HEK293T (cell line): ENCODE data around the gene CAT.

ENCODE experiments used
- ARNT ChIP-seq: fragments of 450-650 bp; IDR thresholded peaks from 2 replicates; pipeline ENCODE4 v1.6.1; 2017; ENCODE audit warnings: mild to moderate bottlenecking
- BHLHE40 ChIP-seq: fragments of 450-650 bp; IDR thresholded peaks from 2 replicates; pipeline ENCODE4 v1.6.1; 2016; ENCODE audit warnings: mild to moderate bottlenecking, moderate library complexity, borderline replicate concordance
- ELF4 ChIP-seq: fragments of 450-650 bp; IDR thresholded peaks from 2 replicates; pipeline ENCODE4 v1.6.1; 2017; ENCODE audit warnings: antibody characterized with exemption
- FOXA1 ChIP-seq: fragments of 450-650 bp; IDR thresholded peaks from 2 replicates; pipeline ENCODE4 v1.6.1; 2016; ENCODE audit warnings: mild to moderate bottlenecking
- FOXK2 ChIP-seq: fragments of 450-650 bp; IDR thresholded peaks from 2 replicates; pipeline ENCODE4 v1.6.1; 2016; ENCODE audit warnings: mild to moderate bottlenecking
- FOXM1 ChIP-seq: fragments of 450-650 bp; IDR thresholded peaks from 2 replicates; pipeline ENCODE4 v1.6.1; 2017; ENCODE audit warnings: mild to moderate bottlenecking, borderline replicate concordance
- HDGF ChIP-seq: fragments of 450-650 bp; IDR thresholded peaks from 2 replicates; pipeline ENCODE4 v1.6.1; 2017; ENCODE audit warnings: antibody characterized with exemption, borderline replicate concordance
- LEF1 ChIP-seq: fragments of 450-650 bp; IDR thresholded peaks from 2 replicates; pipeline ENCODE4 v1.6.1; 2017; ENCODE audit warnings: mild to moderate bottlenecking, borderline replicate concordance
- SP1 ChIP-seq: fragments of 450-650 bp; IDR thresholded peaks from 2 replicates; pipeline ENCODE4 v1.6.1; 2017
- SUZ12 ChIP-seq: fragments of 450-650 bp; IDR thresholded peaks from 2 replicates; pipeline ENCODE4 v1.6.1; 2016; ENCODE audit warnings: mild to moderate bottlenecking
- TARDBP ChIP-seq: fragments of 450-650 bp; IDR thresholded peaks from 2 replicates; pipeline ENCODE4 v1.6.1; 2016
- TF ChIP-seq, protein P1 (sequence below): fragments of 450-650 bp; IDR thresholded peaks from 2 replicates; pipeline ENCODE4 v1.6.1; 2016

DNA sequence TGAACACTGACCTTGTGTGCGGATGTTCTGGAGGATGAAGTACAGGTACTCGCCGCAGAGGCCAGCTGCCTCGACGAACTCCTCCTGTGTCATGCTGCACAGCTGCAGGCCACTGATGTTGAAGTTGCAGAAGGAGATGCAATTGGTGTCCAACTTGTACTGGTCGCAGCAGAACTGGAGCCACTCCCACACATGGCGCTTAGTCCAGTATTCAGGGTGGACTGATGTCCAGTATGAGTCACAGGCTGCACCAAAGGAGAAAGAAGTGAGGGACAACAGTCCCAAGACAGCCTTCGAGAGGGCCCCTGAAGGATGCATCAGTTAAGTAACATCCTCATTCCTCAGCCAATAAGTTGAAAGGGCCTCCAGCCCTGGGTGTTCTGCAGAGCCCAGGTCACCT lies 54.7 kb downstream of the CAT start:
- TF ChIP-seq FOXM1 (no peak), ELF4 (no peak), BHLHE40 (no peak), LEF1 (no peak), HDGF (no peak), TARDBP (no peak), SP1 (no peak), SUZ12 (no peak), FOXK2 (no peak), FOXA1 (no peak), ARNT (no peak)
- TF ChIP-seq, protein P1, sequence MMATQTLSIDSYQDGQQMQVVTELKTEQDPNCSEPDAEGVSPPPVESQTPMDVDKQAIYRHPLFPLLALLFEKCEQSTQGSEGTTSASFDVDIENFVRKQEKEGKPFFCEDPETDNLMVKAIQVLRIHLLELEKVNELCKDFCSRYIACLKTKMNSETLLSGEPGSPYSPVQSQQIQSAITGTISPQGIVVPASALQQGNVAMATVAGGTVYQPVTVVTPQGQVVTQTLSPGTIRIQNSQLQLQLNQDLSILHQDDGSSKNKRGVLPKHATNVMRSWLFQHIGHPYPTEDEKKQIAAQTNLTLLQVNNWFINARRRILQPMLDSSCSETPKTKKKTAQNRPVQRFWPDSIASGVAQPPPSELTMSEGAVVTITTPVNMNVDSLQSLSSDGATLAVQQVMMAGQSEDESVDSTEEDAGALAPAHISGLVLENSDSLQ = no peak
